MCF 10A (cell line): ENCODE data around the gene KCTD16. TPM values are rescaled to one million over a fixed set of nuclear protein-coding genes. Genes with fewer than 3 reads are reported as not detected.

Source experiments
- BruUV-seq: library from RNA; stranded (reverse); fragments of 400-500 nt; replicated peaks from 2 replicates; lab custom pipeline; 2021; lab: Mats Ljungman, UMichigan
- CTCF ChIA-PET: fragments of 300-600 bp; sonication (Branson Sonifier 250); formaldehyde crosslinking; extraction: SDS; loops from one replicate; lab custom pipeline; 2021; ENCODE audit warnings: antibody characterized with exemption, inconsistent platforms; lab: Yijun Ruan, JAX
- POLR2A ChIA-PET: fragments of 300-600, 350-650 bp; sonication (Branson Sonifier 250); formaldehyde crosslinking; extraction: SDS; loops from one replicate; lab custom pipeline; 2020; ENCODE audit warnings: antibody characterized with exemption, inconsistent platforms; lab: Yijun Ruan, JAX
- DNase-seq: peaks from one replicate; pipeline ENCODE4 v3.0.0-alpha.2; 2018; ENCODE audit not compliant: unreplicated experiment
- H3K27ac Mint-ChIP-seq: one replicate; pipeline ENCODE4 v1.8.0; 2022; ENCODE audit warnings: mild to moderate bottlenecking, low read depth, mixed read lengths; ENCODE audit not compliant: unreplicated experiment
- H3K27me3 Mint-ChIP-seq: one replicate; pipeline ENCODE4 v1.8.0; 2022; ENCODE audit warnings: mixed read lengths; ENCODE audit not compliant: insufficient read depth, unreplicated experiment
- H3K36me3 Mint-ChIP-seq: one replicate; pipeline ENCODE4 v1.8.0; 2022; ENCODE audit warnings: mild to moderate bottlenecking, moderate library complexity, mixed read lengths; ENCODE audit not compliant: insufficient read depth, unreplicated experiment
- H3K4me1 Mint-ChIP-seq: one replicate; pipeline ENCODE4 v1.8.0; 2022; ENCODE audit warnings: mixed read lengths; ENCODE audit not compliant: insufficient read depth, unreplicated experiment
- H3K4me3 Mint-ChIP-seq: one replicate; pipeline ENCODE4 v1.8.0; 2022; ENCODE audit warnings: mild to moderate bottlenecking, moderate library complexity, mixed read lengths; ENCODE audit not compliant: unreplicated experiment
- H3K9me3 Mint-ChIP-seq: one replicate; pipeline ENCODE4 v1.8.0; 2022; ENCODE audit warnings: mixed read lengths; ENCODE audit not compliant: unreplicated experiment
- CTCF ChIP-seq: fragments of 200-600 bp; IDR thresholded peaks from one replicate; pipeline ENCODE4 v1.8.0; 2022; ENCODE audit warnings: antibody characterized with exemption, mild to moderate bottlenecking; ENCODE audit not compliant: unreplicated experiment
- intact Hi-C: fragments of 100-400 bp; cut with micrococcal nuclease; formaldehyde crosslinking; loops from 2 replicates; pipeline ENCODE4 v1.14.1; 2022
- total RNA-seq: library from RNA; stranded (reverse); gene quantifications from 2 replicates; pipeline ENCODE4 v1.2.3, GENCODE V29; 2022

The KCTD16 gene
- total RNA-seq, 1 experiment from 2014 or later, result 0.16 TPM

GRCh38 chr5:144428326-144428725, 257.7 kb downstream of the KCTD16 start:
- no peak for TF ChIP-seq CTCF
- H3K27me3 Mint-ChIP-seq, result no peaks in the 10 kb centered on the region
- no peak overlapping the region for H3K27ac Mint-ChIP-seq
- intact Hi-C loops, result no loop called here
- no peaks in the 10 kb centered on the region for H3K4me1 Mint-ChIP-seq
- ChIA-PET POLR2A (no interaction called here), CTCF (interaction anchor here (1.0 to 1.2 kb wide), 3 partner anchors 11 to 918 kb away, joined by 3 to 4 read pairs (median 4); no protein-coding TSS in a partner anchor)
- no TSS peak for BruUV-seq
- no peaks in the 10 kb centered on the region for H3K9me3 Mint-ChIP-seq
- no peak for DNase-seq
- H3K36me3 Mint-ChIP-seq, result no peaks in the 10 kb centered on the region
- no peak overlapping the region for H3K4me3 Mint-ChIP-seq

GRCh38 chr5:144429405-144429804, 258.7 kb downstream of the KCTD16 start:
- H3K27me3 Mint-ChIP-seq, result no peaks in the 10 kb centered on the region
- H3K9me3 Mint-ChIP-seq, result no peaks in the 10 kb centered on the region
- H3K4me1 Mint-ChIP-seq, result no peaks in the 10 kb centered on the region

GRCh38 chr5:144429905-144430304, 259.2 kb downstream of the KCTD16 start:
- ChIA-PET CTCF (interaction anchor here (1.0 kb wide), 1 partner anchor 226 kb away, joined by 4 read pairs; no protein-coding TSS in a partner anchor), POLR2A (no interaction called here)
- Mint-ChIP-seq H3K4me1 (no peaks in the 10 kb centered on the region), H3K36me3 (no peaks in the 10 kb centered on the region), H3K27me3 (no peaks in the 10 kb centered on the region), H3K4me3 (no peak overlapping the region), H3K27ac (no peak overlapping the region), H3K9me3 (no peaks in the 10 kb centered on the region)
- DNase-seq, result no peak
- BruUV-seq, result no TSS peak
- intact Hi-C loops, result no loop called here
- TF ChIP-seq CTCF, result no peak

More at GRCh38 chr5:144429405-144429804, 258.7 kb downstream of the KCTD16 start:
- H3K4me3 Mint-ChIP-seq, result no peak overlapping the region
- DNase-seq, result no peak
- H3K36me3 Mint-ChIP-seq, result no peaks in the 10 kb centered on the region
- ChIA-PET CTCF (interaction anchor here (0.8 to 1.1 kb wide), 4 partner anchors 10 to 226 kb away, joined by 3 to 5 read pairs (median 4); no protein-coding TSS in a partner anchor), POLR2A (no interaction called here)
- BruUV-seq, result no TSS peak
- intact Hi-C loops, result no loop called here
- no peak for TF ChIP-seq CTCF
- H3K27ac Mint-ChIP-seq, result no peak overlapping the region

- intact Hi-C loops, result no loop called here
- H3K27me3 Mint-ChIP-seq, result no peaks in the 10 kb centered on the region
- H3K4me1 Mint-ChIP-seq, result no peaks in the 10 kb centered on the region
- POLR2A ChIA-PET, result interaction anchor here (0.6 to 0.7 kb wide), 2 partner anchors 315 to 861 kb away, joined by 3 to 4 read pairs; no protein-coding TSS in a partner anchor
- no peak for TF ChIP-seq CTCF
- CTCF ChIA-PET, result interaction anchor here (0.6 to 1.1 kb wide), 3 partner anchors 32 to 229 kb away, joined by 3 read pairs; no protein-coding TSS in a partner anchor
- H3K27ac Mint-ChIP-seq, result no peak overlapping the region
- no peak for DNase-seq
- BruUV-seq, result no TSS peak
- no peaks in the 10 kb centered on the region for H3K36me3 Mint-ChIP-seq
- no peak overlapping the region for H3K4me3 Mint-ChIP-seq
- H3K9me3 Mint-ChIP-seq, result no peaks in the 10 kb centered on the region
Observed at GRCh38 chr5:144433140-144433822, 262.6 kb downstream of the KCTD16 start.
